Pancreas (tissue), 10 donors: Measurements from ENCODE around the gene TMEM62. TPM values are rescaled to one million over a fixed set of nuclear protein-coding genes. Genes with fewer than 3 reads are reported as not detected.

Source experiments
- ATAC-seq, 4 donors: fragments of 200-7000 bp; cut with Tn5 transposase; one replicate each; pipeline versions ENCODE4 v1.8.0 to v1.9.1; 2020; ENCODE audit warnings: mild to moderate bottlenecking in 4 of 4, moderate library complexity in 4 of 4
- DNase-seq, 6 donors: peaks; one replicate each; pipeline ENCODE4 v3.0.0-alpha.2; 2020
- FAIRE-seq: peaks from 2 replicates; lab custom pipeline; 2012; peaks lifted over from hg19 to GRCh38; lab: Jason Lieb, UNC
- H3K27ac ChIP-seq, 4 donors: fragments of 200-600 bp; sonication (generic); 1 replicate in 3 of 4; 2 replicates in 1 of 4; pipeline versions ENCODE4 v1.5.0 to v1.8.0; 2020
- H3K27me3 ChIP-seq, 4 donors: fragments of 200-600 bp; one replicate each; pipeline ENCODE4 v1.8.0; 2021
- H3K36me3 ChIP-seq, 3 donors: fragments of 200-600 bp; sonication (generic) in 1 of 3; one replicate each; pipeline versions ENCODE4 v1.5.0 to v1.8.0; 2020 to 2021
- H3K4me1 ChIP-seq, 3 donors: fragments of 200-600 bp; one replicate each; pipeline ENCODE4 v1.8.0; 2021
- H3K4me3 ChIP-seq, 4 donors: fragments of 200-600 bp; sonication (generic) in 2 of 4; one replicate each; pipeline versions ENCODE4 v1.5.0 to v1.8.0; 2020 to 2021
- H3K9me3 ChIP-seq, 4 donors: fragments of 200-600 bp; one replicate each; pipeline ENCODE4 v1.8.0; 2021
- CTCF ChIP-seq, 4 donors: fragments of 200-600 bp; sonication (generic) in 3 of 4; IDR thresholded peaks; one replicate each; pipeline versions ENCODE4 v1.5.0 to v1.8.0; 2021; ENCODE audit warnings: antibody characterized with exemption in 4 of 4
- WGBS, 2 donors: extraction: QIAGEN DNeasy Blood & Tissue Kit; methylation state at CpG; one replicate each; pipeline ENCODE4 v1.1.7; 2013; 5-methylcytosine and 5-hydroxymethylcytosine counted together
- intact Hi-C, 3 donors: fragments of 100-400 bp; cut with DNase I; formaldehyde crosslinking; loops; one replicate each; pipeline versions ENCODE4 v1.11.1 to v1.14.2; 2022
- polyA plus RNA-seq, 2 donors: library from polyadenylated mRNA; stranded (reverse); fragments of 200-250 nt; gene quantifications; one replicate each; pipeline ENCODE4 v1.2.3, GENCODE V29; 2013
- total RNA-seq, 6 donors: library from RNA; stranded (reverse); fragmentation: NEBNext Ultra II Directional in 4 of 6; extraction: Animal tissue kit (Norgen Biotek cat#: 25700) in 4 of 6; gene quantifications; one replicate each; pipeline versions ENCODE4 v1.2.1 to v1.2.4, GENCODE V29; 2021 to 2023
- donor health status: healthy with polysubstance abuse.
- donor health status: DM: no; HTN: no; CAD: no; lungs with moderate emphysema.
- donor health status: DM: no; HTN: no; CAD: no.
- donor health status: control.
- donor health status: control.
- donor health status: Bipolar disorder and iron deficiency.
- donor health status: DM: yes; HTN: yes; CAD: no.
- donor health status: DM: no; HTN: no; CAD: no.
- donor health status: DM: no; HTN: no; CAD: no.
- donor health status: DM: yes; HTN: yes; CAD: no.

Gene TMEM62
- total and polyA plus RNA-seq, 8 donors, result 8.1 to 16.8 (median 11.5) TPM

DNA sequence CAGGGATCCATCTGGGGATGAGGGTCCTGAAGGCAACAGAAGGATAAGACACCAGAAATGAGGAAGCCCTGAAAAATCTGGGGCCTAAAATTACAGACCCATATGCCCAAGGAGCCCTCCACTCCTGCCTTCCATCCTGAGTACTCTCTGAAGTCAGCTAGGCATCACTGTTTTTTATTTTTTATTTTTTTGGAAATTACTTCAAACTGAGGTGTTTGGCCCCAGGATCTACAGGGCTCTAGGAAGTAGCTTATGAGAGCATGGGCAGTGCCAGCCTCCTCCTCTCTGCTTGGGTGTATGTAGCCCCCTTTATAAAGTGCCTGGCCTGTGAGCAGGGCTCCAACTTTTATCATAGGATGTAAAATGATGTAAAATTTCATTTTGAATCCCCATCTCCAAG, 79.6 kb downstream of the TMEM62 start:
- Histone ChIP-seq H3K27me3 (no peaks in the 10 kb centered on the region), H3K4me1 (no peaks in the 10 kb centered on the region), H3K27ac (no peak overlapping the region), H3K9me3 (no peaks in the 10 kb centered on the region), H3K4me3 (no peak overlapping the region), H3K36me3 (no peaks in the 10 kb centered on the region)
- DNase-seq (no peak), FAIRE-seq (no peak), ATAC-seq (no peak)
- intact Hi-C loops, result no loop called here
- TF ChIP-seq CTCF (IDR thresholded peaks at IDR 0.05), result no peak

GRCh38 chr15:43213466-43213865, 80.1 kb downstream of the TMEM62 start:
- H3K4me3 ChIP-seq, result no peak overlapping the region
- H3K9me3 ChIP-seq, result no peaks in the 10 kb centered on the region
- H3K4me1 ChIP-seq, result no peaks in the 10 kb centered on the region
- no peaks in the 10 kb centered on the region for H3K27me3 ChIP-seq
- no peak overlapping the region for H3K27ac ChIP-seq
- no peaks in the 10 kb centered on the region for H3K36me3 ChIP-seq
- no peak for ATAC-seq
- FAIRE-seq, result no peak
- no peak for DNase-seq
- intact Hi-C loops, result no loop called here
- TF ChIP-seq CTCF (IDR thresholded peaks at IDR 0.05), result no peak
- 66 to 69% methylated on average over 5 of the region's 5 CpGs for WGBS, 2 donors

DNA sequence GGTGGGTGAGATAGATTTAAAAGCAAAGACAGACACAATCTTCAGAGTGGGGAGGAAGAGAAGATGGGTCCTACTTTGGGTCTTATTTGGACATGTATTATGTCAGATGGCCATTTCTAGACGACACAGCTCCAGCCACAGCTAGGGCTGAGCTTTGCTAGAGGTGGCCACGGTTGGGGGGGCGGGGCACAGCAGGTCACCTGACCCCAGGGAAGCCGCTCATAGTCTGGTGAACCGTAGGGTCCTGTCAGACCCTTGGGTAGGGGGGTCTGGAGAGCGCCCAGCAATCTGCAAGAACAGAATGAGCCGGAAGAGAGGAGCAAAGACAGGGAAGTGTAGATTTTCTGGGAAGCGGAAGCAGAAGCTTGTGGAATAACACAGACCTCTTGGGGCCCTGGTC, 80.8 kb downstream of the TMEM62 start:
- intact Hi-C loops, result no loop called here
- 67 to 69% methylated on average over 8 of the region's 8 CpGs for WGBS, 2 donors
- ATAC-seq, result no peak
- no peak overlapping the region for H3K27ac ChIP-seq
- no peak overlapping the region for H3K4me3 ChIP-seq
- no peak for FAIRE-seq
- H3K4me1 ChIP-seq, result no peaks in the 10 kb centered on the region
- no peak for DNase-seq
- no peaks in the 10 kb centered on the region for H3K9me3 ChIP-seq
- H3K36me3 ChIP-seq, result no peaks in the 10 kb centered on the region
- no peak for TF ChIP-seq CTCF (IDR thresholded peaks at IDR 0.05)
- no peaks in the 10 kb centered on the region for H3K27me3 ChIP-seq

GRCh38 chr15:43214592-43215295, 81.4 kb downstream of the TMEM62 start:
- TF ChIP-seq CTCF (IDR thresholded peaks at IDR 0.05), result no peak
- FAIRE-seq (no peak), ATAC-seq (no peak), DNase-seq (no peak)
- intact Hi-C loops, result no loop called here
- H3K36me3 ChIP-seq, result no peaks in the 10 kb centered on the region
- no peak overlapping the region for H3K27ac ChIP-seq
- no peaks in the 10 kb centered on the region for H3K9me3 ChIP-seq
- H3K4me3 ChIP-seq, result no peak overlapping the region
- H3K4me1 ChIP-seq, result no peaks in the 10 kb centered on the region
- no peaks in the 10 kb centered on the region for H3K27me3 ChIP-seq
- WGBS, 2 donors, result 83 to 84% methylated on average over 6 of the region's 6 CpGs

- Histone ChIP-seq H3K4me3 (no peak overlapping the region), H3K27me3 (no peaks in the 10 kb centered on the region), H3K9me3 (no peaks in the 10 kb centered on the region), H3K4me1 (no peaks in the 10 kb centered on the region), H3K27ac (no peak overlapping the region), H3K36me3 (no peaks in the 10 kb centered on the region)
- DNase-seq (no peak), FAIRE-seq (no peak), ATAC-seq (no peak)
- TF ChIP-seq CTCF (IDR thresholded peaks at IDR 0.05), result no peak
- intact Hi-C loops, result no loop called here
- WGBS, 2 donors, result 76 to 80% methylated on average over 7 of the region's 7 CpGs
Observed at GRCh38 chr15:43215961-43216360, 82.6 kb downstream of the TMEM62 start.
